GM18861 (cell line): Measurements from ENCODE around the gene ANKRD33B.
"Not testable (repeated sequence)": the region's sequence is repeated elsewhere in the genome, so short reads cannot be mapped to it uniquely, and the experiment has no call there.

Source experiments
- ATAC-seq: cut with Tn5 transposase; IDR thresholded peaks from one replicate; pipeline ENCODE4 v1.9.1; 2021; ENCODE audit not compliant: unreplicated experiment

The ANKRD33B gene

GRCh38 chr5:10633271-10634049, 69.6 kb downstream of the ANKRD33B start:
- ATAC-seq: no peak

- no peak for ATAC-seq
Measured at GRCh38 chr5:10634050-10634449, 70.2 kb downstream of the ANKRD33B start.

- no peak for ATAC-seq
Measured at GRCh38 chr5:10634562-10634961, 70.7 kb downstream of the ANKRD33B start.

GRCh38 chr5:10635257-10635866, 71.5 kb downstream of the ANKRD33B start:
- peak; percentile 76 for ATAC-seq

- ATAC-seq: no peak
Measured at GRCh38 chr5:10635867-10636350, 72.0 kb downstream of the ANKRD33B start.

- ATAC-seq: no peak
Measured at GRCh38 chr5:10636363-10637142, 72.7 kb downstream of the ANKRD33B start.

- ATAC-seq: no peak
Measured at GRCh38 chr5:10637944-10638343, 74.1 kb downstream of the ANKRD33B start.

- not testable (repeated sequence) for ATAC-seq
Measured at GRCh38 chr5:10638723-10639122, 74.9 kb downstream of the ANKRD33B start.

- no peak for ATAC-seq
Measured at GRCh38 chr5:10639846-10640368, 76.0 kb downstream of the ANKRD33B start.

- no peak for ATAC-seq
Measured at GRCh38 chr5:10642367-10642766, 78.5 kb downstream of the ANKRD33B start.

GRCh38 chr5:10644192-10644591, 80.3 kb downstream of the ANKRD33B start:
- ATAC-seq: no peak

GRCh38 chr5:10645146-10645545, 81.3 kb downstream of the ANKRD33B start:
- ATAC-seq: no peak

- no peak for ATAC-seq
Measured at GRCh38 chr5:10645671-10646070, 81.8 kb downstream of the ANKRD33B start.

GRCh38 chr5:10647640-10648039, 83.8 kb downstream of the ANKRD33B start:
- no peak for ATAC-seq

- no peak for ATAC-seq
Measured at GRCh38 chr5:10648806-10649665, 85.2 kb downstream of the ANKRD33B start.

GRCh38 chr5:10649666-10650380, 86.0 kb downstream of the ANKRD33B start:
- ATAC-seq: no peak

- no peak for ATAC-seq
Measured at GRCh38 chr5:10652151-10652550, 88.3 kb downstream of the ANKRD33B start.

GRCh38 chr5:10652606-10653005, 88.7 kb downstream of the ANKRD33B start:
- ATAC-seq: no peak

- ATAC-seq: no peak
Measured at GRCh38 chr5:10653043-10653442, 89.2 kb downstream of the ANKRD33B start.
